ENCODE data around the gene SEPHS1.
"Not testable (repeated sequence)": the region's sequence is repeated elsewhere in the genome, so short reads cannot be mapped to it uniquely, and the experiment has no call there.

Gene SEPHS1

DNA sequence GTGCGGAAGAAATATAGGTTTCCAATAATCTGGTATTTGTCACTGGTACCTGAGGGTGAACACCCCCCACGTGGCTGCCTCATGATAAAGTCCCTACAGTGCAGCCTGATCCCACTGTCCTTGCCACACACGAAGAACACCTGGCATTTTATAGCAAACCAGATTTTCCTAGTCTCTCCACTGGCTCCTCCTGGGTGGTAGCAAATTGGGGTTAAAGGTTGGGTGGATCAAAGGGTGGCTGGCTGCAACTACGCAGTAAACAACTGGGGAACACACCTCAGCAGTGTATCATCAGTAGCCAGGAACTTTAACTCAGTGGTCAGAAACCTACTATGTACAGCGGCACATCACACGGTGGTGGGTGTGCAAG lies 10.3 kb downstream of the SEPHS1 start:
- no peak overlapping the region for H3K9ac ChIP-seq (ENCODE audit: insufficient read length, low read depth)
- no peaks in the 10 kb centered on the region for H3K9me3 ChIP-seq (ENCODE audit: insufficient read depth, low read length)
- peaks cover 2% of the 10 kb centered on the region for H3K4me1 ChIP-seq (ENCODE audit: insufficient read depth, insufficient read length)
- TF ChIP-seq ZNF274 (IDR thresholded peaks at IDR 0.05; ENCODE audit: low read depth, low read length): no peak
- TF ChIP-seq YY1 (IDR thresholded peaks at IDR 0.05; ENCODE audit: insufficient read depth, insufficient read length): no peak
- no peak for TF ChIP-seq SUZ12 (IDR thresholded peaks at IDR 0.05; ENCODE audit: extremely low read depth, insufficient read depth, insufficient read length)
- H3K4me3 ChIP-seq (ENCODE audit: insufficient read length, low read depth): no peak overlapping the region
- H3K27me3 ChIP-seq (ENCODE audit: insufficient read depth, insufficient read length): no peaks in the 10 kb centered on the region
- DNase-seq (ENCODE audit: low read depth, low spot score): no peak
- peaks cover 79% of the 10 kb centered on the region for H3K36me3 ChIP-seq (ENCODE audit: insufficient read depth, insufficient read length, low read length)

- peaks cover 76% of the 10 kb centered on the region for H3K36me3 ChIP-seq (ENCODE audit: insufficient read depth, insufficient read length, low read length)
- no peaks in the 10 kb centered on the region for H3K27me3 ChIP-seq (ENCODE audit: insufficient read depth, insufficient read length)
- no peak overlapping the region for H3K9ac ChIP-seq (ENCODE audit: insufficient read length, low read depth)
- H3K4me3 ChIP-seq (ENCODE audit: insufficient read length, low read depth): no peak overlapping the region
- H3K9me3 ChIP-seq (ENCODE audit: insufficient read depth, low read length): no peaks in the 10 kb centered on the region
- DNase-seq (ENCODE audit: low read depth, low spot score): no peak
- peaks cover 2% of the 10 kb centered on the region for H3K4me1 ChIP-seq (ENCODE audit: insufficient read depth, insufficient read length)
- TF ChIP-seq SUZ12 (IDR thresholded peaks at IDR 0.05; ENCODE audit: extremely low read depth, insufficient read depth, insufficient read length) (no peak), YY1 (IDR thresholded peaks at IDR 0.05; ENCODE audit: insufficient read depth, insufficient read length) (no peak), ZNF274 (IDR thresholded peaks at IDR 0.05; ENCODE audit: low read depth, low read length) (no peak)
Measured at GRCh38 chr10:13337128-13337826, 10.8 kb downstream of the SEPHS1 start.

DNA sequence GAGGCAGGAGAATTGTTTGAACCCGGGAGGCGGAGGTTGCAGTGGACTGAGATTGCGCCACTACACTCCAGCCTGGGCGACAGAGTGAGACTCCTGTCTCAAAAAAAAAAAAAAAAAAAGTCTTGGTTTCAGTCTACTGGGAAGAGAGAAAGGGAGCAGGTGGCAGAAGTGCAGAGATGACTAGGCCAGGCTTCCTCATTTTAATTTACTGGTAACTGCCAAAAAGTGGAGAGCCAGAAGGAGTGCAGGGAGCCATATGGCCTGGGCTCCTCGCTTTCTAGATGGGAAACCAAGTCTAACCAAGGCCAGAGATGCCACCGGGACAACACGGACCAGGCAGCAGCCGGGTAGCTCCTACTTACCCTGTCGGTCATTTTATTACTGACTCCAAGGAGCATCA lies 12.2 kb downstream of the SEPHS1 start:
- H3K9me3 ChIP-seq (ENCODE audit: insufficient read depth, low read length): no peaks in the 10 kb centered on the region
- no peaks in the 10 kb centered on the region for H3K27me3 ChIP-seq (ENCODE audit: insufficient read depth, insufficient read length)
- peaks cover 2% of the 10 kb centered on the region for H3K4me1 ChIP-seq (ENCODE audit: insufficient read depth, insufficient read length)
- no peak overlapping the region for H3K4me3 ChIP-seq (ENCODE audit: insufficient read length, low read depth)
- peaks cover 83% of the 10 kb centered on the region for H3K36me3 ChIP-seq (ENCODE audit: insufficient read depth, insufficient read length, low read length)
- no peak for DNase-seq (ENCODE audit: low read depth, low spot score)
- no peak overlapping the region for H3K9ac ChIP-seq (ENCODE audit: insufficient read length, low read depth)
- no peak for TF ChIP-seq ZNF274 (IDR thresholded peaks at IDR 0.05; ENCODE audit: low read depth, low read length)
- no peak for TF ChIP-seq SUZ12 (IDR thresholded peaks at IDR 0.05; ENCODE audit: extremely low read depth, insufficient read depth, insufficient read length)

- no peaks in the 10 kb centered on the region for H3K27me3 ChIP-seq (ENCODE audit: insufficient read depth, insufficient read length)
- no peaks in the 10 kb centered on the region for H3K4me1 ChIP-seq (ENCODE audit: insufficient read depth, insufficient read length)
- no peak for DNase-seq (ENCODE audit: low read depth, low spot score)
- no peaks in the 10 kb centered on the region for H3K9me3 ChIP-seq (ENCODE audit: insufficient read depth, low read length)
- no peak overlapping the region for H3K4me3 ChIP-seq (ENCODE audit: insufficient read length, low read depth)
- peaks cover 80% of the 10 kb centered on the region for H3K36me3 ChIP-seq (ENCODE audit: insufficient read depth, insufficient read length, low read length)
- TF ChIP-seq ZNF274 (IDR thresholded peaks at IDR 0.05; ENCODE audit: low read depth, low read length) (no peak), SUZ12 (IDR thresholded peaks at IDR 0.05; ENCODE audit: extremely low read depth, insufficient read depth, insufficient read length) (no peak), YY1 (IDR thresholded peaks at IDR 0.05; ENCODE audit: insufficient read depth, insufficient read length) (no peak)
- no peak overlapping the region for H3K9ac ChIP-seq (ENCODE audit: insufficient read length, low read depth)
Measured at GRCh38 chr10:13334556-13334955, 13.5 kb downstream of the SEPHS1 start.

GRCh38 chr10:13331646-13332045 lies 16.4 kb downstream of the SEPHS1 start:
- Histone ChIP-seq H3K9ac (ENCODE audit: insufficient read length, low read depth) (no peak overlapping the region), H3K4me3 (ENCODE audit: insufficient read length, low read depth) (no peak overlapping the region), H3K36me3 (ENCODE audit: insufficient read depth, insufficient read length, low read length) (peaks cover 80% of the 10 kb centered on the region), H3K9me3 (ENCODE audit: insufficient read depth, low read length) (no peaks in the 10 kb centered on the region), H3K4me1 (ENCODE audit: insufficient read depth, insufficient read length) (no peaks in the 10 kb centered on the region), H3K27me3 (ENCODE audit: insufficient read depth, insufficient read length) (no peaks in the 10 kb centered on the region)
- TF ChIP-seq ZNF274 (IDR thresholded peaks at IDR 0.05; ENCODE audit: low read depth, low read length): no peak
- no peak for TF ChIP-seq YY1 (IDR thresholded peaks at IDR 0.05; ENCODE audit: insufficient read depth, insufficient read length)
- no peak for TF ChIP-seq SUZ12 (IDR thresholded peaks at IDR 0.05; ENCODE audit: extremely low read depth, insufficient read depth, insufficient read length)
- no peak for DNase-seq (ENCODE audit: low read depth, low spot score)

GRCh38 chr10:13330980-13331379 lies 17.1 kb downstream of the SEPHS1 start:
- H3K4me1 ChIP-seq (ENCODE audit: insufficient read depth, insufficient read length); DNase-seq (ENCODE audit: low read depth, low spot score); H3K9ac ChIP-seq (ENCODE audit: insufficient read length, low read depth); H3K27me3 ChIP-seq (ENCODE audit: insufficient read depth, insufficient read length); H3K9me3 ChIP-seq (ENCODE audit: insufficient read depth, low read length); H3K4me3 ChIP-seq (ENCODE audit: insufficient read length, low read depth): not testable (repeated sequence)
- peaks cover 79% of the 10 kb centered on the region for H3K36me3 ChIP-seq (ENCODE audit: insufficient read depth, insufficient read length, low read length)

- peaks cover 77% of the 10 kb centered on the region for H3K36me3 ChIP-seq (ENCODE audit: insufficient read depth, insufficient read length, low read length)
- H3K9ac ChIP-seq (ENCODE audit: insufficient read length, low read depth): no peak overlapping the region
- H3K4me3 ChIP-seq (ENCODE audit: insufficient read length, low read depth): no peak overlapping the region
- H3K4me1 ChIP-seq (ENCODE audit: insufficient read depth, insufficient read length): no peaks in the 10 kb centered on the region
- H3K27me3 ChIP-seq (ENCODE audit: insufficient read depth, insufficient read length): no peaks in the 10 kb centered on the region
- TF ChIP-seq SUZ12 (IDR thresholded peaks at IDR 0.05; ENCODE audit: extremely low read depth, insufficient read depth, insufficient read length) (no peak), YY1 (IDR thresholded peaks at IDR 0.05; ENCODE audit: insufficient read depth, insufficient read length) (no peak), ZNF274 (IDR thresholded peaks at IDR 0.05; ENCODE audit: low read depth, low read length) (no peak)
- no peak for DNase-seq (ENCODE audit: low read depth, low spot score)
- H3K9me3 ChIP-seq (ENCODE audit: insufficient read depth, low read length): no peaks in the 10 kb centered on the region
Measured at GRCh38 chr10:13329565-13329964, 18.5 kb downstream of the SEPHS1 start.
